HG02588 (cell line): ENCODE data around the gene RANBP17.

Experiments
- ATAC-seq: cut with Tn5 transposase; IDR thresholded peaks from one replicate; pipeline ENCODE4 v1.9.1; 2021; ENCODE audit warnings: mild to moderate bottlenecking, moderate library complexity; ENCODE audit not compliant: unreplicated experiment

RANBP17 gene

GRCh38 chr5:171080186-171080938 lies 218.5 kb downstream of the RANBP17 start:
- no peak for ATAC-seq

DNA sequence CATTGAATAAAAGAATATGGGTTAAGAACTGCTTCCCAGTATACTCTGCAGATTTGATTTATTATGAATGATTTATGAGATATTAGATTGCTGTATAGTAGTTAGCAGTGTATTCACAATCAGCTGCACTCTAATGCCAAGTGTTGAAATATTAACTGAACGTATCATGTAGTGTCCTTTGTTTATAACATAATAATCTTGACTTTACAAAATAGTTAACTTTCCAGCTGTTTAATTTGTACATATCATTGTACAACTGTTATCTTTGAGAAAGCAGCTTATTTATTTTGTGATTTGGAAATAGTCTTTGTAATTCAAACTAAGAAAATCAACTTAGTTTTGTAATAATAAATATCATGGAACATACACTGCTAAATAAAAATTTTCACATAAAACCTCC lies 219.5 kb downstream of the RANBP17 start:
- ATAC-seq: no peak

- no peak for ATAC-seq
Measured at GRCh38 chr5:171092194-171092593, 230.4 kb downstream of the RANBP17 start.

GRCh38 chr5:171093598-171093997 lies 231.8 kb downstream of the RANBP17 start:
- ATAC-seq: no peak

- no peak for ATAC-seq
Measured at GRCh38 chr5:171094356-171094755, 232.5 kb downstream of the RANBP17 start.

- ATAC-seq: no peak
Measured at GRCh38 chr5:171102877-171103610, 241.2 kb downstream of the RANBP17 start.

DNA sequence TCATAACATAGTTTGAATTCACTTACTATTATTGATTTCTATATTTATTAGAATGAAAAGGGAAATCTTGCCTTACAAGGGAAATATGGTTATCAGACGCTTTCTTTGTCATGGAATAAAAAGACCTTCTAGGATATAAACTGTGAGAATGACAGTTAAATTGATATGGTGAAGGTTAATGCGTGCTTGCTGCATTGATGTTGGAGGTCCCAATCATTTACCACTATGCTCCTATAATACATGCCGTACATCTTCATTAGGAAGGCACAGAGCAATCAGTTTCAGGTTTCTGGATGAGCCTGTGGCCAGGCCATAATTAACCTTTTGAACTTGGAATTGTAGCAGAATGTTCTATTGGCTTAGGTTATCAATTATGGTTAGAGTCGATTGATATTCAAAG lies 245.9 kb downstream of the RANBP17 start:
- ATAC-seq: no peak

GRCh38 chr5:171115519-171115918 lies 253.7 kb downstream of the RANBP17 start:
- ATAC-seq: no peak

GRCh38 chr5:171116719-171117118 lies 254.9 kb downstream of the RANBP17 start:
- ATAC-seq: no peak

- no peak for ATAC-seq
Measured at GRCh38 chr5:171120986-171121622, 259.3 kb downstream of the RANBP17 start.

DNA sequence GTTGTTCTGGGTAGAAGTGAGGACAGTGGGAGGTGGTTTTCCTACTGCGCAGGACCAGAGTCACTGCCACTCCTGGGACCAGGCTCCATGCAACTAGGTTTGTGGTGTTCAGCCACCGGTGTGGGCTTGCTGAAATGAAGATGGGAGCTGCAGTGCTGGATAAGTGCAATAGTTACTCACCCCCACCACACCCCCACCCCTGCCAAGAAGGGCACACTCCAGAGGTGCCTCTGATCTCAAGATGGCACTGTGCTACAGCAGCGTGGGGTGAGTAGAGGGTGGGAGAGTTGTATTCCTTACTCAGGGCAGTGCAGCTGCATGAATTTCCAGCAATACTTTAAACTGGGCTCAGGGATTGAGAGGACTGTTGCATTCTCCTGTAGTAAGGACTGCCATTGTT lies 259.8 kb downstream of the RANBP17 start:
- no peak for ATAC-seq

DNA sequence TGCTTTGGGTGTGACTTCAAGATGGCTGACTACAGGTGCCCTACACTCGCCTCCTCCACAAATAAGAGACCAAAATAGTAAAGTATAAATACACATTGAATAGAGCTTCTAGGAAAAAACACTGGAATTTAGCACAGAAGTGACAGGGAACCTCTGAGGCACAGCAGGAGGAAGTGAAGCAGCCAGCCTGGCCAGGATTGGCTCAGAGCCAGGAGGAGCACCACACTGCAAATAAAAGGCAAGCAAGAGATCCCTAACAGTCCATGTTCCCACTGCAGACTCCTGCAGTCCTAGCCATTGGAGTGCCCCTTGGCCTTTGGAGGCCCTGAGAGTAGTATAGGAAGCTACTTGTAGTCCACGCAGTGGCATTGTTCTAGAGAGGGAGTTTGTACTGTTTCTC lies 260.6 kb downstream of the RANBP17 start:
- ATAC-seq: no peak

- ATAC-seq: no peak
Measured at GRCh38 chr5:171123417-171123816, 261.6 kb downstream of the RANBP17 start.

DNA sequence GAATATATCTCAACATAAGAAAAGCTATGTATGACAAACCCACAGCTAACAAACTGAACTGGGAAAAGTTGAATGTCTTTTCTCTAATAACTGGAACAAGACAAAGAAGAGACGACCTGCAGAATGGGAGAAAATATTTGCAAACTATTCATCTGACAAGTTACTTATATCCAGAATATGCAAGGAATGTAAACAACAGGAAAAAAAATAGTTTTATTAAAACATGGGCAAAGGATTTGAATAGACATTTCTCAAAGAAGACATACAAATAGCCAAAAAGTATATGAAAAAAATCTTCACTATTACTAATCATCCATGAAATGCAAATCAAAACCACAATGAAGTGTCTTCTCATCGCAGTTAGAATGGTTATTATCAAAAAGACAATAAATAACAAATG lies 265.5 kb downstream of the RANBP17 start:
- no peak for ATAC-seq

- no peak for ATAC-seq
Measured at GRCh38 chr5:171128136-171128535, 266.3 kb downstream of the RANBP17 start.

DNA sequence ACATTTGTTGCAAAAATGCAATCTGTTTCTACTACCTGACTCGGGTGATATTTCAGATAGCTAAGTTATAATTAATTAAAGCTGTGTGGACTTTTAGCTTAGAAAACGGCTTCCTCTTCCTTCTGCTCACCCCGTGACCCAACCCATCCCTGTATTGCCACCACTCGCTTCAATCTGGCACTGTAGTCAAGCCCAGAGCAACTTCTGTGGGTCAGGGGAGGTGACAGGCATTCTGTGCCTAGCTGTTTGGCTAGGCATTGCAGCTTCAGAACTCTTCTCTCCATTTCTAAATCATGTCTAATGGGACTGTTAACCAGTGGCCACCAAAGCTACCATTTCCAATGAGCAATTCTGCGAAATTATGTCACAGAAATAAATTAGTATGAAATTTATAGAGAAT lies 267.5 kb downstream of the RANBP17 start:
- no peak for ATAC-seq

DNA sequence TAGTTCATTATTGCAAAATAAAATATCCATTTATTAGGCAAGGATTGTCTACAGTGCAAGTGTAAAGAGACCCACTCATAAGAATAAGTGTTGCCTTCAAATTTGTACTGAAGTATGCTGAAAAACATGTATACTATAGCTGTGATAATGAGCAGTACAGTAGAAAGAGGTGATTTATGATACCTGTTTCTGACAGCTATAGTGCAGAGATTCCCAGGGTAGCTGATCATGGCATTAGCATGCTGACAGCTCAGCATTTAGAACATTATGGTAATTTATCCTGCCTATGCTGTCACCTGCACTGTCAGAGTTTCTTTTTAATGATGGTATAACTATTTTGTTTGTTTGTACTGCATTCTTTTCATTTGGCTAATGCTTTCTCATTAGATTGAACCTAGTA lies 269.7 kb downstream of the RANBP17 start:
- ATAC-seq: no peak

DNA sequence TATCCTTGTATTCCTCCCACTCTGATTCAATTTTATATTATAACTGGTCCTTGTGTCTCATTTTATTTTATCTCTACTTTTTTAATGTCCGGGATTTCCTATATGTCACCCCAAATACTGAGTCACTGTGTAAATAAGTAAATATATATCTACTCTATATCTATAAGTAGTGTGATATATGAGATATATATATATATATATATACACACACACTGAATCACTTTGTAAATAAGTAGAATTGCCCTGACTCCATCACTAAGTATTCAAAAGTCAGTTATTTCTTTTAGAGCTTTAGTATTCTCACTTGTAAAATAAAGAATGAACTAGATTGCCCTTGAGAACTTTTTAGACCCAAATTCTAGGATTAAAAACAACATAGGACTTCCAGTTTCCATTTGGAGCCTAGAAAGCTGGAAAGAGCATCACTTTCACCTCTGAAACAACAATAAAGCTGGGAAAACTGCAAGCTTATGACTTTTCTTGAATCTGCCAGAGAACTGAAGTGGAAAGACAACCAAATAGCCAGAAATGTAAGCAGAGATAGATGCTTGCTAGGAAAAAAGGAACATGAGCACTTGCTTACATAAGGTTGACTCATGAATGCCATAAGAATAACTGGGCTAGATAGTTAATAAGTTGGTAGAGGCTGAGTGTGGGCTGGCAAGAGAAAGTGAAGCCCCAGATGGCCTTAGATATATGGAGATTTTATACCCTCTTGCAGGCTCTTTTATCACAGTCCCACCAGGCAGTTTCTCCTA lies 276.1 kb downstream of the RANBP17 start:
- no peak for ATAC-seq

DNA sequence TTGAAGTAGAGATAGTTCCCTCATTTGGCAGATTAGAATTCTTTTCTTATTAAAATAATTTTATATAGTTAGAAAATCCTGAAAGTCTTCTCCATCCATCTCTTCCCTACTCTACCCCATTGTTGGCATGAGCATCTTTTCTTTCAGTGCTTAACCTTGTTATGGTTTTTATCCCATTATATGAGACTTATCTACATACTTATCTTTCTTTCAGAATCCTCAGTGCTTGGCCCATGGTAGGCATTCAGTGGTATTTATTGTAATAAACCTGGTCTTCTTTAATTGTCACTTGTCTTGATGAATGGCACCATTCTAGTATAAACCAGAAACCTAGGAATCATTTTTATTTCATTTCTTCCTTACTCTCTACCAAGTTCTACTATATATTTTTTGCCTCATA lies 277.4 kb downstream of the RANBP17 start:
- ATAC-seq: no peak

DNA sequence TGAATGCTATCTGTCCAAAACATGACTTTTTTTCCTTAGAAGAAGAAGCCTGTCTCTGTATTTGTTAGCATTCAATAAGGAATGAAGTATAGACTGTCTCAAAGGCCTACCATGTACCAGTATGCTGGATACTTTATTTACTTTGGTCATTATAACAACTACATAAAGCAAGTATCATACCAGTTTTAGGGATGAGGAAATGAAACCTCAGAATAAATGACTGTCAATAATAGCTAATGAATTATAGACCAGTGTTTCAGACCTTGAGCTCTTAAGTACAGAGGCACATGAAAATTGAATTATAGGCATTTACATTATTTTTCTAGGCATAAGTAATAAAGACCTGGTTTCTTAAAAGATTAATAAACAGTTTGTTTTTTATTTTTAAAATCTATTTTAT lies 280.8 kb downstream of the RANBP17 start:
- ATAC-seq: no peak

GRCh38 chr5:171143171-171143570 lies 281.4 kb downstream of the RANBP17 start:
- no peak for ATAC-seq
